GM13976 (cell line): ENCODE results near the gene PLEKHM1.
"Not testable (repeated sequence)": the region's sequence is repeated elsewhere in the genome, so short reads cannot be mapped to it uniquely, and the experiment has no call there.

ENCODE experiments used
- DNase-seq: peaks from one replicate; pipeline ENCODE4 v3.0.0; 2012; ENCODE audit warnings: low spot score
- in situ Hi-C: fragments of 300-500 bp; cut with MboI; formaldehyde crosslinking; loops from one replicate; pipeline ENCODE4 v1.12.0; 2022; ENCODE audit warnings: low sequenced_read_pairs, mixed read lengths, inconsistent platforms; ENCODE audit not compliant: unreplicated experiment

The PLEKHM1 gene

DNA sequence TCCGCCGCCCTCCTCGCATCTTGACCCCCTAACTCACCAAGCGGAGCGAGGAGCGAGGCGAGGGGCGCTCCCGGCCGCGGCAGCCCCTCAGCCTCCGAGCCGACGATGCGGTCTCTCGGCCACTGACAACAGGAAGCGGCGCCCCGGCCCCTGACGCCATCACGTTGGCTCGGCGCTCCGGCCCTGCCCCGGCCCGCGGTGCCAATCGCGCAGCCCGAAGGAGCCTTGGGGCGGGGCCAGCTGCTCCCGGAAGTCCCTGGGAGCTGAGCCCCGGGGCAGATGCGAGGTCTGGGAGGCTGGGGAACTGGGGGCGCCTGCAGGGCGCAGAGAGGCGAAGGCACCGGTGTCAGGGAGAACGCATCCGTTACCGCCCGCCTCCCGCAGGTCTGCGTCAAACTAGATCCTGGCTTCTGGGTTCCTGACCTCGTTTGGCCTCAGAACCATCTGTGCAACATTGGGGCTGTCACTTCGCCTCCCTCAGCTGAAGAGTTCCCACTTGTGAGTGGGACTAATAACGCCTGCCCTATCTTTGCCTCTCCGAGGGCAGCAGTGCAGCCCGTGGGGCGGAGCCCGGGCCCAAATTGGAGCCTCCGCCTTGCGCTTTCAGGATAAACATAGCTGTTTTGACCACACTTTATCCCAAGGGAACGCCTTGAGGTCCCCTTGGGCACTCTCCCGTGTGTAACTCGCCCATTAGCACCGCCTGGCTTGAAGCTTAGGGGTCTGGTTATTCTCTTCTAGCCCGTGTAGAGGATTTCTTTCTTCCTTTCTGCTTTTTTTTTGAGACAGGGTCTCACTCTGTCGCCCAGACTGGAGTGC lies at the start of gene PLEKHM1:
PLEKHM1 (minus strand) TSS at position 107 of the 819 bp plus-strand sequence. CDS start 8,237 bp downstream, outside the sequence.
- in situ Hi-C loops, result not testable (repeated sequence)
- DNase-seq, result peak; percentile 87

DNA sequence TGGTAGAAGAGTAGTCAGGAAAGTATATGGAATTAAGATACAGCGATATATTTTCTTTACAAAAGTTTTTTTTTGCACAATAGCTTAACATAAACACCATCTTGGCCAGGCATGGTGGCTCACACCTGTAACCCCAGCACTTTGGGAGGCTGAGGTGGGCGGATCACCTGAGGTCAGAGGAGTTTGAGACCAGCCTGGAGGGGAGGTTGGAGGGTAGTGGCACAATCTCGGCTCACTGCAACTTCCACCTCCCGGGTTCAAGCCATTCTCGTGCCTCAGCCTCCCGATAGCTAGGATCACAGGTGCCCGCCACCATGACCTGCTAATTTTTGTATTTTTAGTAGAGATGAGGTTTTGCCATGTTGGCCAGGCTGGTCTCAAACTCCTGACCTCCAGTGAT lies 47.6 kb upstream of the PLEKHM1 start:
- DNase-seq, in situ Hi-C loops: not testable (repeated sequence)

DNA sequence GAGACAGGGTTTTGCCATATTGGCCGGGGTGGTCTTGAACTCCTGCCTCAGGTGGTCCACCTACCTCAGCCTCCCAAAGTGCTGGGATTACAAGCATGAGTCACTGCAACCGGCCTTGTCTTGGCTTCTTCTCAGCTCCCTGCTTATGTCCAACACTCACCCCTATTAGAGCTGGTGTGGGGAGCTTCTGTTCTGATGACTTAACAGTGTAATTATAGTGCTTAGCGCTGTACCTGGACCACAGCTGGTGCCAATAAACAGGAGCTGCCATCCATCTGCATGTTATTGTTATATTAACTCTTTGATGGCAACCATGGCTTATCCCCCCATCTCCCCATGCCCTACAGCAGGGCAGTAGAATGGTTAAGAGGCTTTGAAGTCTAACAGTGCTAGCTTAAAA lies 15.6 kb upstream of the PLEKHM1 start:
- in situ Hi-C loops, DNase-seq: not testable (repeated sequence)

DNA sequence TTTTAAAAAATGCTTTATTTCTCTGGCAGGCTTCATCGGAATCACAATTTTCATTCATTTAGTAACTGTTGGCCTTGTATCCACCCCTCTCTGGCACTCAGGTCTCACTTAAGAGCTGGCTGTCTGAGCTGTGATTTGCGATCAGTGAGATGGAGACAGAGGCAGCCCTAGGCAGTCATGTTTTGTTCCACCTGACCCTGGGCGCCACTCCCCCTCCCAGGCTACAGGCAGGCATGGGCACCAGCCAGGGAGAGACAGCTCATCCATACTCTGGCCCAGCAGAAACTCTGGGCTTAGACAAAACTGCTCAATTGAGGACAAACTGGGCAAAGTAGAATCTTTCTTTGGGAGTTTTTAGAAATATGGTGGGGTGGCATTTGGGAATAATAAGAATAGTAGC lies 14.7 kb upstream of the PLEKHM1 start:
- DNase-seq, in situ Hi-C loops: not testable (repeated sequence)

DNA sequence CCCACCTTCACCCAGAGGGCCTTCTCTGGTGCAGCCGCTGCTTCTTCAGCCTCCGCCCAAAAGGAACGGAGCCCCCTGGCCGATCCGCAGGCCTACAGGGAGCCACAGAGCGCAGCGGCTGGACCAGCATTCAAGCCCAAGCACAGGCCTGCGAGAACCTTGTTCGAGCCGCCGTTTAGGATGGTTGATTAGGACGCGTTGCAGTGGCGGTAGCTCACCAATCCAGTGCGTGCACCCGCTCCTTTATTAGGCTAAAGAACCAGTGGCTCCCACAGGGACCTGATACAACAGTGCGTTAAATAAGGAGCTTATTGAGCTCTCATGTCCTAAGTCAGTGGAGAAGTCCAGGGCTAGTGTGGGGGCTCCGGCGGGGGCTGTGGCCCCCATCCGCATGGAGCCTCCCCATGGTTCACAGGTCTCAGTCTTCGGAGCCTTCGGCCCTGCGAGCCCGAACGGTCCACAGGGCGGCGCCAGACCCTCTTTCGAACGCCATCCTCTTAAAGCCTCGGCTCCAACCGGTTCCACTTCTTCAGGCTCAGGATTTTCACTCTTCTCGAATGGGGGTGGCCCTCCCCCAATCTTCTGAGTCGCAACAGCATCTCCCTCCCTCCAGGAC lies 10.7 kb upstream of the PLEKHM1 start:
- DNase-seq, in situ Hi-C loops: not testable (repeated sequence)

DNA sequence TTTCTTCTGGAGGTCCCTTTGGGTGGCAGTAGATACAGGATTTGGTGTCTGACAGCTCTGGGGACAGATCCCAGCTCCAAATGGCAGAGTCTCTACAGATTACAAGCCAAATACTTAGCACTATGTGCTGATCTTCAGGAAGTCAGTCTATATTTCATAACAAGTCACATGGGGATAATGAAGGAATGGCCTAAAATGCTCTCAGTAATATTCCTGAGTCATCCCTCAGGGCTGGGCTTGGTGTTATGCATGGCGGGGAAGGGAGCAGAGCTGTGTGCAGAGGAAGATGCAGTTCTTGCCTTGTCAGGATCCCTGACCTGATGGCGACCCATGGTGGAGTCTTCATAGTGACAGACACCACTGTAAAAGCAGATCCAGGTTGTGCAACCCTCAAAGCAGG lies 10.0 kb upstream of the PLEKHM1 start:
- in situ Hi-C loops, DNase-seq: not testable (repeated sequence)

DNA sequence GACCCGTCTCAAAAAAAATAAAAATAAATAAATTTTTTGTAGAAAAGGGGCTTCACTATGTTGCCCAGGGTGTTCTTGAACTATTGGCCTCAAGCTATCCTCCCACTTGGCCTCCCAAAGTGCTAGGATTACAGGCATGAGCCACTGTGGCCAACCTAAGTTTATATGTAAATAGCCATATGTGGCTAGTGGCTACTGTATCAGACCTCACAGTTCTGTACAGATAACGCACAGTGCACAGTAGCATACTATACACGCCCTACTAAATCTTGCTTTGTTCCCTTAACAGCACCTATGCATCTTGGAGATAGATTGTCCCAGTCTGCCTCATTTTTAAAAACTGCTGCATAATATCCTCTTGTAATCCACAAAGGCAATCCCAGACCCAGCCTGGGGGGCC lies 8.7 kb upstream of the PLEKHM1 start:
- DNase-seq, in situ Hi-C loops: not testable (repeated sequence)

DNA sequence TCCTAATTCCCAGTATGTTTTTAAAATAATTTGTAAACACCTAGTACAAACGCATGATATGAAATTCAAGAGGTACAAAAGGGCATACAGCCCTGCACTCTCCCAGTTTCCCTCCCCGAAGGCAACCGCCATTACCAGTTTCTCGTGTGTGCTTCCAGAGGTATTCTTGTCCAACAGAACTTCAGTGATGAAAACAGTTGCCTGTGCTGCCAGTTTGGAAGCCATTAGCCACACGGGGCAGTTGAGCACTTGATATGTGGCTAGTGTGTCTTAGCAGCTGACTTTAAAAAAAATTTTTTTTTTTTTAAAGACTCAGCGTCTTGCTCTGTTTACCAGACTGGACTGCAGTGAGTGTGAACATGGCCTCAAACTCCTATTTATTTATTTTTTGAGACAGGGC lies 7.9 kb upstream of the PLEKHM1 start:
- in situ Hi-C loops, DNase-seq: not testable (repeated sequence)

DNA sequence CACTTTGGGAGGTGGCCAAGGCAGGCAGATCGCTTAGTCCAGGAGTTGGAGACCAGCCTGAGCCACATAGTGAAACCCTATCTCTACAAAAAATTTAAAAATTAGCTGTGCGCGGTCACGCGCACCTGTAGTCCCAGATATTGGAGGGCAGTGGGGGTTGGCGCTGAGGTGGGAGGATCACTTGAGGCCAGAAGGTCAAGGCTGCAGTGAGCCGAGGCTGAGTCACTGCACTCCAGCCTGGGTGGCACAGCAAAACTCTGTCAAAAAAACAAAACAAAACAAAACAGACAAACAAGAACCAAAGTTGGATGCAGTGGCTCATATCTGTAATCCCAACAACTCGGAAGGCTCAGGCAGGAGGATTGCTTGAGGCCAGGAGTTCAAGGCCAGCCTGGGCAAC lies 6.9 kb upstream of the PLEKHM1 start:
- in situ Hi-C loops, result not testable (repeated sequence)

DNA sequence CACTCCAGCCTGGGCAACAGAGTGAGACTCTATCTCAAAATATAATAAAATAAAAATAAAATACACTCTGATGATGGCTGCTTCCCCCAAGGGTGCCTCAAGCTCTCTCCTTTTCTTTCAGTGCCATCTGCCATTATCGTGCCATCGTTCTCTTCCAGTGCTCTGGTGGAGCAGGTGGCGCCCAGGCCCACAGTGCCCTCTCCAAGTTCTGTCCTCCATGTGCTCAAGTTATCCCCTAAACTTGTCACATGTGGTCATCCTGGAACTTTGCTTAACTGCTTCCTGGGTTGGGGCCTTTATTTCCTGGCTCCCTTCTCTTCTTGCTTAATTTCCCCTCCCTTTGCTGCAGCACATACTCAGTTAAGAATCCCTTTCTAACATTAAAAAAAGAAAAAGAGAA lies 6.0 kb upstream of the PLEKHM1 start:
- in situ Hi-C loops, result not testable (repeated sequence)

More for the DNA sequence above, 6.9 kb upstream of the PLEKHM1 start:
- not testable (repeated sequence) for DNase-seq

DNA sequence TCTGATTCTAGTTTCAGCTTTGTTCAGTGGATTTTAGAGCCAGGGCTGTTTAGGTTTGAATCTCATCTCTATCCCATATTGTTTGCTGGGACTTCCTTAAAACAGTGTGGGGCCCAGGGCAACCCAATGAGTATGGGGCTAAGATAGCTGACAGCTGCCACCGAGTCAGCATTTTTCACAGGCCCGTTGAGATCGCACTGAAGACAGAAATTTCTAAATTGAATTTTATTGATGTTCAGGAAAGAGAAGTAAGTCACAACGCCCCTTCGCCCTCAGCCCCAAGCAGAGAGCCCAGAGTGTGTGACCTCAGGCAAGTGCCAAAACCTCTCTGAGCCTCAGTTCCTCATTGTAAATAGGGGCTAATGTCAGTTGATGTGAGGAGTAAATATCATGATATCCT lies 4.0 kb upstream of the PLEKHM1 start:
- in situ Hi-C loops, DNase-seq: not testable (repeated sequence)

More for the DNA sequence above, 6.0 kb upstream of the PLEKHM1 start:
- DNase-seq, result not testable (repeated sequence)

DNA sequence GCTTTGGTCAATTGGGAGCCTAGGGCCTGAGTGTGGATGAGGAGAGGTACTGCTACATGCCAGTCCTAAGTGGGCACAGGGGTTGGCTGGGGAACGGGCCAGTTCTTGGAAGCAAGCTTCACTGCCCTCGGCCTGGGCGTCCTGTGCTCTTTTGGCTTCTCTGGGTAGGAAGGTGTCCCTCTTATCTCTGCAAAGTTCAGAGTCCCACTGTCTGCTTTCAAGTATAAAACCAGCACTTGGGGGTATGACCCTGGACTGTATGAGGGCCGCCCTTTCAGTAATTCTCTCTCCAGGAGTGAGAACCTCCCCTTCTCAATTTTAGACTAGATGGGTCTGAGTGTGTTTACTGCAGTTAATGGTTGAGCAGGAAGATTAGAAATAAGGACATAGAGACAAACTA lies 1.6 kb upstream of the PLEKHM1 start:
- DNase-seq, in situ Hi-C loops: not testable (repeated sequence)

DNA sequence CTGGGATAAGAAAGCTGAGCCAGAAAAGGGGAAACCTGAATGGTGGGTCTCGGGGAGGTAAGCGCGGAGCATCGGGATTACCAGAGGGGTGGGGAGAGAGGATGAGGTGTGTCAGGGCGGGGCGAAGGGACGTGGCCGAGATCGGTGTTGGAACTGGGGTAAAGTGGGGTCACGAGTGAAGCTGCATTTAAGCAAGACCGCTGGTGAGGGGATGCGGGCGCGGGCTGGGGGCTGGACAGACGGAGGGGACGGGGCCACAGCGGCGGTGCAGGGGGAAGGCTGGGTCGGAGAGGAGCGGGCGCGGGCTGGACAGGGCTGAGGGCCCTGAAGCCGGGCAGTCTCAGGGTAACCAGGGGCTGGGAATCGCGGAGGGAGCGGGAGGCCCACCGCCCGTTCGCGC lies 323 bp downstream of the PLEKHM1 start:
- peak; percentile 26 for DNase-seq
- in situ Hi-C loops, result not testable (repeated sequence)

DNA sequence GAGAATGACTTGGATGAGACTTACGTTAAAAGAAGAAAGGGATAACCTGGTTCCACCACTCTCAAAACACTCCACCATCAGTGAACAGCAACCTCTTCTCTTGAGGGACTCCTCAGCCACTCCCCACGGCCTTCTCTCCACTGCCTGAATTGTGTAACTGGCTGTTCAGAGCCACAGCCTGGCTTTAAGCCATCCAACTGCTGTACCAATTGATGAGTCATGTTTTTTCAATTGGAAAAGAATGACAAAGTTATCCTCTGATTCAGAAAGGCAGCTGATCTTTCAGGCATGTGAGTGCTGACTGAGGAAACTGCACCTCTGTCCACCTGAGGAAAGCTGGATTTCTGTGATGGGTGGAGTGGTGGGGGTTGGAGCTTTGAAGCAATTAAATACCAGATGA lies 2.8 kb downstream of the PLEKHM1 start:
- DNase-seq, in situ Hi-C loops: not testable (repeated sequence)

DNA sequence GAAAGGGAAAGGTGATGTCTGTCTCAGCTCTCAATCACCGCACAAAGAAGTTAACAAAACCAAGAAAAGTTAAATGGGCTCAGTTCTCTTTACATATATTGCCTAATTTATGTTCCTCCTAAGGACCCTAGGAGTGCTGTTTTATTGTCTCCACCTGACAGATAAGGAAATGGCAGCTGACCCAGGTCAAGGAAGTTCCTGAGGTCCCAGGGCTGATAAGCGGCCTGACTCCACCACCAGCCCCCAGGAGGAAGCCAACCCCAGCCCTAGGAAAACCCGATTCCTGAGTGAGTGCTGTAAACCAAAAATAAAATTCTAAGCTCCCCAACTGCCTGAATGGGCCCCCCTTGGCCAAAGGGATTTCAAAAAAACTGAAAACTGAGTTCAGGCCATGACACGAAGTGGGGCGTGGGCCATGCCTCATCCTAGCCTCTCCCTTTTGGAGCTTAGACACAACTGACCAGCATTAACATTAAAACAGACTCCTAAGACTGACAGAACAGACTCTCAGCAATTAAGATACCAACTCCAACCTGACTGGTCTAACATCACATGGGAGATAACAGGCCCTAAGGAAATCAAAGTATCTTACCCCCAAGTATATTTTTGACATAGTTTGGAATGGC lies 6.8 kb downstream of the PLEKHM1 start:
- DNase-seq, in situ Hi-C loops: not testable (repeated sequence)

DNA sequence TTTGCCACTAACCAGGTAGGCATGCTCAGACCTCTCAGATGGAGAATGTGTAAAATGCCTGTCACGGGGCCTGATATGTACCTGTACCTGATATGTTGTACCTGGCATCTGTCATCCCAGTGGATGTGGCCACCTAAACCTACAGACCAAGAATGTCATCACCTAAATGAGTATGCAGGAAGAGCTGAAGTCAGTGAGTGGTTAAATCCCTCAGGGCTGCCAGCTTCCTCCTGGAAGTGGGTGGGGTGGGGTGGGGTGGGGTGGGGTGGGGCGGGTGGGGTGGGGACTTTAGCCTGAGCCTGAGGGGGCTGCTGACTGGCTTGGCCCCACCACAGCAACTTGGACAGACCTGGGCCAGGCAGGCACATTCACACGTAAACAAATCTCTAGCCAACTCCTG lies 7.3 kb downstream of the PLEKHM1 start:
- in situ Hi-C loops, DNase-seq: not testable (repeated sequence)

DNA sequence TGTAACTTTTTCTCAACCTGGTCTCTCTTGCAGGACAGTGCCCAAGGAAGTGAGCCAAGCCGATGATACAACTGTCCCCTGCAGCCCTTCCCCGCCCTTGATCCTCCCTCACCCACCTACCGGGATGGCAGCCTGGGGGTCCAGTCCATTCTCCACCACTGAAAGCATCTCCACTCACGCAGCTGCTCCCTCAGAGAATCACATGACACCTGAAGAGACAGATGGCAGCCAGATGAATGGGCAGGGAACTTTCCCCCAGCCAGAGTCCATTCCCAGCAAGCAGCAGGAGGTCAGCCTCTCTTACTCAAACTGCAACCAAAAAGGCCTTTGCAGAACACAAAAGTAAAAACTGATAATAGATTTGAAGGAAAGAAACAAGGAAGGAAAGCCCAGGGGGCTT lies 8.2 kb downstream of the PLEKHM1 start:
- in situ Hi-C loops, result not testable (repeated sequence)

DNA sequence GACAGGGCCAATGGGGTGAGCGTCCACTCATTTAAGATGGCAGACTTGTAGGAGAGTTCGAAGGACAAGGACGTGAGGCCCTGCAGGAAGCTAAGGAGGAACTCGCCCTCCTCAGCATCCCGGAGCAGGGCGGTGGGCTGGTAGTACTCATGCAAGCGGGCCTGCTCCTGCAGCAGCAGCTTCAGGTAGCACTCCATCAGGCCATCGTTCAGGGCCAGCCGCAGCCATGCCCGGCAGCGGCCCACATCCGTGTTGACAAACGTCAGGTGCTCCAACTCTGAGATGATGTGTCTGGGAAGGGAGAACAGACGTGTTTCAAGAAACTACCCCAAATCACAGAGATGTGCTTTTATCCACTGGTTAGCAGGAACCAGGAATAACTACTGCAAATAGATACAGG lies 15.1 kb downstream of the PLEKHM1 start:
- in situ Hi-C loops, result not testable (repeated sequence)

More for the DNA sequence above, 8.2 kb downstream of the PLEKHM1 start:
- not testable (repeated sequence) for DNase-seq

DNA sequence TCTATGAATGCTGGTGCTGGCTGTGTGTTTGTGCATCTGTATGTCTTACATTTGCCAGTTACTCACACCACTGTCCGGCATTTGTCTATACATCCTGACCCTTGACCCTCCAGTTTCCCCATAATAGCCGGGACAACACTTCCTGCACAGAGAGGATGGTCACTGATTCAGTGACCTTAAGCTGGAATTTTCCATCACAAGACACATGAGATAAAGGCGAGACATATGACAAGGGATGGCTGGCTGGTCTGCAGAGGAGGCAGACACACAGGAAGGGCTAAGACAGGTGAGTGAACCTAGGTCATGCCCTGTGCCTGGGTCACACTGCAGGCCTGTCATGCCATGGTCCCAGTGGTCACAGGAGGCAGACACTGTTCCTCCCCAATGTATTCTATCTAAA lies 18.3 kb downstream of the PLEKHM1 start:
- in situ Hi-C loops, DNase-seq: not testable (repeated sequence)

More for the DNA sequence above, 15.1 kb downstream of the PLEKHM1 start:
- DNase-seq, result not testable (repeated sequence)
